ENCODE data around the gene CTPS1.

Gene CTPS1

GRCh38 chr1:40979241-40980067 lies at the start of gene CTPS1:
Gene CTPS1 (plus strand): TSS chr1:40979696. CDS start chr1:40983291, 3,595 bp downstream.
- H3K27ac ChIP-seq = peak within 1 kb of the TSS; percentile 92

GRCh38 chr1:40930174-40930964 lies 49.1 kb upstream of the CTPS1 start:
- H3K27ac ChIP-seq = no peak overlapping the region
- TF ChIP-seq ZFX (IDR thresholded peaks at IDR 0.05; ENCODE audit: borderline replicate concordance) (no peak), CTCF (IDR thresholded peaks at IDR 0.05) (no peak)

More at GRCh38 chr1:40979241-40980067, at the start of gene CTPS1:
- TF ChIP-seq ZFX (IDR thresholded peaks at IDR 0.05; ENCODE audit: borderline replicate concordance) (no peak), CTCF (IDR thresholded peaks at IDR 0.05) (peak; percentile 66)

GRCh38 chr1:40931601-40932000 lies 47.9 kb upstream of the CTPS1 start:
- TF ChIP-seq CTCF (IDR thresholded peaks at IDR 0.05) = no peak
- no peak for TF ChIP-seq ZFX (IDR thresholded peaks at IDR 0.05; ENCODE audit: borderline replicate concordance)
- H3K27ac ChIP-seq = no peak overlapping the region

- H3K27ac ChIP-seq = no peak overlapping the region
- TF ChIP-seq ZFX (IDR thresholded peaks at IDR 0.05; ENCODE audit: borderline replicate concordance) = no peak
- TF ChIP-seq CTCF (IDR thresholded peaks at IDR 0.05) = no peak
Observed at GRCh38 chr1:40932006-40932405, 47.5 kb upstream of the CTPS1 start.

- TF ChIP-seq ZFX (IDR thresholded peaks at IDR 0.05; ENCODE audit: borderline replicate concordance) (no peak), CTCF (IDR thresholded peaks at IDR 0.05) (no peak)
- H3K27ac ChIP-seq = no peak overlapping the region
Observed at GRCh38 chr1:40936931-40937339, 42.6 kb upstream of the CTPS1 start.

- no peak overlapping the region for H3K27ac ChIP-seq
- TF ChIP-seq ZFX (IDR thresholded peaks at IDR 0.05; ENCODE audit: borderline replicate concordance) (no peak), CTCF (IDR thresholded peaks at IDR 0.05) (no peak)
Observed at GRCh38 chr1:40938393-40938792, 41.1 kb upstream of the CTPS1 start.
